ENCODE data around the gene PMFBP1. TPM values are rescaled to one million over a fixed set of nuclear protein-coding genes. Genes with fewer than 3 reads are reported as not detected.

PMFBP1 gene
- total RNA-seq, 1 experiment from 2014 or later = 5.6 TPM

- Histone ChIP-seq H3K79me2 (ENCODE audit: insufficient read depth, low read length) (no peaks in the 10 kb centered on the region), H3K4me3 (replicated peaks in 1 of 2; ENCODE audit: low read depth in 1 of 2, low read length in 2 of 2) (no peak overlapping the region), H3K36me3 (ENCODE audit: control insufficient read depth in 1 of 2, insufficient read depth in 2 of 2, low read length in 2 of 2) (no peaks in the 10 kb centered on the region), H3K4me1 (ENCODE audit: control insufficient read depth in 1 of 2, insufficient read depth in 2 of 2, low read length in 2 of 2) (no peaks in the 10 kb centered on the region), H3K27ac (ENCODE audit: low read depth, low read length) (no peak overlapping the region), H3K9me2 (ENCODE audit: insufficient read depth) (no peaks in the 10 kb centered on the region), H3K9ac (ENCODE audit: low read length) (no peak overlapping the region), H3K9me3 (ENCODE audit: control insufficient read depth in 1 of 2, insufficient read depth in 1 of 2, low read depth in 1 of 2, low read length in 2 of 2) (no peaks in the 10 kb centered on the region), H2AFZ (ENCODE audit: low read depth, low read length, poor library complexity, severe bottlenecking) (no peak overlapping the region), H3K4me2 (ENCODE audit: low read length) (no peak overlapping the region), H3K27me3 (ENCODE audit: insufficient read depth, low read length) (no peaks in the 10 kb centered on the region), H4K20me1 (ENCODE audit: insufficient read depth) (no peaks in the 10 kb centered on the region)
- BruUV-seq (replicated peaks) = no TSS peak
- ChIA-PET CTCF (no interaction called here), POLR2A (no interaction called here), RAD21 (ENCODE audit: low non-redundant PET in 1 of 2, low total read pairs in 2 of 2, uncharacterized antibody in 2 of 2, unreplicated experiment in 2 of 2) (no interaction called here)
- intact Hi-C loops (cut with micrococcal nuclease) = no loop called here
- DNase-seq (ENCODE audit: low read depth, low spot score) = no peak
- TF ChIP-seq POLR2AphosphoS5 (IDR thresholded peaks at IDR 0.05; ENCODE audit: low read depth, low read length) (no peak), YY1 (IDR thresholded peaks at IDR 0.05; ENCODE audit: extremely low read depth, insufficient replicate concordance, low read depth, low read length) (no peak), FOSL1 (IDR thresholded peaks at IDR 0.05; ENCODE audit: low read depth) (no peak), SIN3A (IDR thresholded peaks at IDR 0.05; ENCODE audit: low read depth) (no peak), ZNF274 (IDR thresholded peaks at IDR 0.05; ENCODE audit: low read depth, low read length) (no peak), TCF7L2 (IDR thresholded peaks at IDR 0.05; ENCODE audit: borderline replicate concordance, extremely low read depth, insufficient read depth, insufficient read length) (no peak), MAX (IDR thresholded peaks at IDR 0.05) (no peak), EZH2phosphoT487 (IDR thresholded peaks at IDR 0.05; ENCODE audit: borderline replicate concordance) (no peak), ZFX (IDR thresholded peaks at IDR 0.05) (no peak), REST (IDR thresholded peaks at IDR 0.05; ENCODE audit: low read depth) (no peak), ELF1 (IDR thresholded peaks at IDR 0.05; ENCODE audit: borderline replicate concordance, low read depth) (no peak), EGR1 (IDR thresholded peaks at IDR 0.05; ENCODE audit: low read depth) (no peak), RAD21 (IDR thresholded peaks at IDR 0.05; ENCODE audit: low read depth) (no peak), ATF3 (IDR thresholded peaks at IDR 0.05) (no peak), CBX3 (IDR thresholded peaks at IDR 0.05; ENCODE audit: low read depth) (no peak), CTCF (IDR thresholded peaks at IDR 0.05 in 2 of 3, conservative IDR thresholded peaks at IDR 0.05 in 1 of 3; ENCODE audit: borderline replicate concordance in 1 of 3, insufficient read depth in 1 of 3, low read depth in 2 of 3, low read length in 2 of 3) (no peak), POLR2A (IDR thresholded peaks at IDR 0.05; ENCODE audit: borderline replicate concordance, extremely low read depth, insufficient read depth, insufficient read length) (no peak), EZH2 (IDR thresholded peaks at IDR 0.05) (no peak)
- ATAC-seq = no peak
Observed at GRCh38 chr16:72162105-72162692, 9.8 kb downstream of the PMFBP1 start.

All from HCT116 (cell line).